Measurements from ENCODE around the gene RERE. TPM values are rescaled to one million over a fixed set of nuclear protein-coding genes. Genes with fewer than 3 reads are reported as not detected.

Gene RERE
- total and polyA plus RNA-seq, 12 donors, result 33.4 to 146 (median 72.7) TPM

GRCh38 chr1:8721679-8722324 lies 95.6 kb downstream of the RERE start:
- Histone ChIP-seq H3K36me3 (replicated peaks in 1 of 2) (no peaks in the 10 kb centered on the region), H3K4me3 (no peak overlapping the region), H3K27ac (no peak overlapping the region), H3K4me1 (replicated peaks in 1 of 2) (peaks cover 3 to 16% of the 10 kb centered on the region in 2 donors), H3K27me3 (no peaks in the 10 kb centered on the region), H3K9me3 (replicated peaks in 1 of 3) (no peaks in the 10 kb centered on the region)
- TF ChIP-seq CTCF (IDR thresholded peaks at IDR 0.05) (no peak), POLR2A (IDR thresholded peaks at IDR 0.05) (no peak)
- no peak for DNase-seq
- intact Hi-C loops (cut with DNase I), result loop anchor here (10.0 kb wide), 2 partner anchors 123 to 157 kb away; no protein-coding TSS in a partner anchor
- 79 to 85% (median 79%) methylated on average over 4 of the region's 4 CpGs for WGBS, 4 donors

- no peak for DNase-seq
- no peaks in the 10 kb centered on the region for H3K36me3 ChIP-seq (replicated peaks in 1 of 2)
- no peak overlapping the region for H3K4me3 ChIP-seq
- intact Hi-C loops (cut with DNase I), result loop anchor here (10.0 kb wide), 2 partner anchors 124 to 156 kb away; no protein-coding TSS in a partner anchor
- TF ChIP-seq POLR2A (IDR thresholded peaks at IDR 0.05) (no peak), CTCF (IDR thresholded peaks at IDR 0.05) (no peak)
- no peaks in the 10 kb centered on the region for H3K27me3 ChIP-seq
- H3K9me3 ChIP-seq (replicated peaks in 1 of 3), result no peaks in the 10 kb centered on the region
- no peak overlapping the region for H3K27ac ChIP-seq
- peaks cover 5 to 24% of the 10 kb centered on the region in 2 donors for H3K4me1 ChIP-seq (replicated peaks in 1 of 2)
- 92 to 99% (median 94%) methylated on average over 8 of the region's 8 CpGs for WGBS, 4 donors
These were observed 97.1 kb downstream of the RERE start for GRCh38 chr1:8720347-8720746.

- Histone ChIP-seq H3K27me3 (no peaks in the 10 kb centered on the region), H3K27ac (no peak overlapping the region), H3K4me3 (no peak overlapping the region), H3K9me3 (replicated peaks in 1 of 3) (no peaks in the 10 kb centered on the region), H3K36me3 (replicated peaks in 1 of 2) (no peaks in the 10 kb centered on the region), H3K4me1 (replicated peaks in 1 of 2) (peaks cover 5 to 24% of the 10 kb centered on the region in 2 donors)
- intact Hi-C loops (cut with DNase I), result no loop called here
- TF ChIP-seq POLR2A (IDR thresholded peaks at IDR 0.05) (no peak), CTCF (IDR thresholded peaks at IDR 0.05) (peak in 3 of 6 experiments; percentile 21 to 32 (median 22))
- WGBS, 4 donors, result 25 to 41% (median 28%) methylated on average over 3 of the region's 3 CpGs
- no peak for DNase-seq
These were observed 98.5 kb downstream of the RERE start for GRCh38 chr1:8718850-8719361.

- no peak for DNase-seq
- Histone ChIP-seq H3K27ac (no peak overlapping the region), H3K4me1 (replicated peaks in 1 of 2) (peaks cover 17 to 36% of the 10 kb centered on the region in 2 donors), H3K9me3 (replicated peaks in 1 of 3) (no peaks in the 10 kb centered on the region), H3K27me3 (no peaks in the 10 kb centered on the region), H3K4me3 (no peak overlapping the region), H3K36me3 (replicated peaks in 1 of 2) (no peaks in the 10 kb centered on the region)
- WGBS, 4 donors, result 85 to 96% (median 88%) methylated on average over 3 of the region's 3 CpGs
- intact Hi-C loops (cut with DNase I), result no loop called here
- TF ChIP-seq CTCF (IDR thresholded peaks at IDR 0.05), result no peak
These were observed 100.3 kb downstream of the RERE start for GRCh38 chr1:8717148-8717547.

All from adrenal gland (tissue), 12 donors.